Colonic mucosa (tissue), 4 donors: ENCODE data around the gene L3MBTL4. TPM values are rescaled to one million over a fixed set of nuclear protein-coding genes. Genes with fewer than 3 reads are reported as not detected.

ENCODE experiments used
- DNase-seq: peaks from one replicate; pipeline ENCODE4 v3.0.0-alpha.2; 2020
- H3K27ac ChIP-seq: fragments of 200-600 bp; one replicate; pipeline ENCODE4 v1.8.0; 2021
- H3K27me3 ChIP-seq: fragments of 200-600 bp; one replicate; pipeline ENCODE4 v1.8.0; 2021
- H3K36me3 ChIP-seq: fragments of 200-600 bp; one replicate; pipeline ENCODE4 v1.8.0; 2021
- H3K4me1 ChIP-seq: fragments of 200-600 bp; one replicate; pipeline ENCODE4 v1.8.0; 2021; ENCODE audit warnings: mild to moderate bottlenecking
- H3K4me3 ChIP-seq: fragments of 200-600 bp; one replicate; pipeline ENCODE4 v1.8.0; 2021
- H3K9ac ChIP-seq, 2 donors: one replicate each; pipeline ENCODE4 v1.7.0; 2013; ENCODE audit warnings: control low read depth in 2 of 2, low read depth in 2 of 2, low read length in 2 of 2
- H3K9me3 ChIP-seq: fragments of 200-600 bp; one replicate; pipeline ENCODE4 v1.8.0; 2021
- intact Hi-C: fragments of 100-400 bp; cut with DNase I; formaldehyde crosslinking; loops from one replicate; pipeline ENCODE4 v1.14.1; 2022
- total RNA-seq, 2 donors: library from RNA; stranded (reverse); fragmentation: NEBNext Ultra II Directional in 1 of 2; extraction: Animal tissue kit (Norgen Biotek cat#: 25700) in 1 of 2; gene quantifications; one replicate each; pipeline ENCODE4 v1.2.1, GENCODE V29; 2021
- TF ChIP-seq, protein P1 (sequence below): fragments of 200-600 bp; IDR thresholded peaks from one replicate; pipeline ENCODE4 v1.8.0; 2022; ENCODE audit warnings: antibody characterized with exemption, mild to moderate bottlenecking
- donor health status: healthy.
- donor health status: DM: no; HTN: no; CAD: no.
- donor health status: DM: no; HTN: no; CAD: no.

Gene L3MBTL4
- total RNA-seq, 2 donors from 2014 or later, result 3.5 to 3.8 TPM

DNA sequence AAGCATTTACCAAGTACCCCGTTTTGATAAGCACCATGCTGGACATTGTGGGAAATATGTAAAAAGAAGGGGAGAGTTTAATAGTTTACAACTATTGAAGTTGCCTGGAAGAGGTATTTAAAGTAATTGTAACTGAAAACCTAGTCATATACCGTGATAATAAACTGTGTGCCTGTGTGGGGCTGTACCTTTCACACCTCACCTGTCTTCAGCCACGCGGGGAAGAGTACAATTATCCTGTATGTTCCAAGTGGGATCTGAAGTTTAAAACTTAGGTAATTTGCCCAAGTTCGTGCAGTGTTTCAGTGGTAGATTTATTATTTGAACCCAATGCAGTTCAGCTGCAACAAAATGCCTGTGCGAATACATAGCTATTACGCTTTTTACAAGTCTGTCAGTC, 391.2 kb downstream of the L3MBTL4 start:
- Histone ChIP-seq H3K4me1 (no peaks in the 10 kb centered on the region), H3K27me3 (no peaks in the 10 kb centered on the region), H3K9ac (no peak overlapping the region), H3K4me3 (no peak overlapping the region), H3K9me3 (no peaks in the 10 kb centered on the region), H3K27ac (no peak overlapping the region), H3K36me3 (no peaks in the 10 kb centered on the region)
- TF ChIP-seq, protein P1, sequence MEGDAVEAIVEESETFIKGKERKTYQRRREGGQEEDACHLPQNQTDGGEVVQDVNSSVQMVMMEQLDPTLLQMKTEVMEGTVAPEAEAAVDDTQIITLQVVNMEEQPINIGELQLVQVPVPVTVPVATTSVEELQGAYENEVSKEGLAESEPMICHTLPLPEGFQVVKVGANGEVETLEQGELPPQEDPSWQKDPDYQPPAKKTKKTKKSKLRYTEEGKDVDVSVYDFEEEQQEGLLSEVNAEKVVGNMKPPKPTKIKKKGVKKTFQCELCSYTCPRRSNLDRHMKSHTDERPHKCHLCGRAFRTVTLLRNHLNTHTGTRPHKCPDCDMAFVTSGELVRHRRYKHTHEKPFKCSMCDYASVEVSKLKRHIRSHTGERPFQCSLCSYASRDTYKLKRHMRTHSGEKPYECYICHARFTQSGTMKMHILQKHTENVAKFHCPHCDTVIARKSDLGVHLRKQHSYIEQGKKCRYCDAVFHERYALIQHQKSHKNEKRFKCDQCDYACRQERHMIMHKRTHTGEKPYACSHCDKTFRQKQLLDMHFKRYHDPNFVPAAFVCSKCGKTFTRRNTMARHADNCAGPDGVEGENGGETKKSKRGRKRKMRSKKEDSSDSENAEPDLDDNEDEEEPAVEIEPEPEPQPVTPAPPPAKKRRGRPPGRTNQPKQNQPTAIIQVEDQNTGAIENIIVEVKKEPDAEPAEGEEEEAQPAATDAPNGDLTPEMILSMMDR, result no peak
- no peak for DNase-seq
- intact Hi-C loops, result no loop called here

DNA sequence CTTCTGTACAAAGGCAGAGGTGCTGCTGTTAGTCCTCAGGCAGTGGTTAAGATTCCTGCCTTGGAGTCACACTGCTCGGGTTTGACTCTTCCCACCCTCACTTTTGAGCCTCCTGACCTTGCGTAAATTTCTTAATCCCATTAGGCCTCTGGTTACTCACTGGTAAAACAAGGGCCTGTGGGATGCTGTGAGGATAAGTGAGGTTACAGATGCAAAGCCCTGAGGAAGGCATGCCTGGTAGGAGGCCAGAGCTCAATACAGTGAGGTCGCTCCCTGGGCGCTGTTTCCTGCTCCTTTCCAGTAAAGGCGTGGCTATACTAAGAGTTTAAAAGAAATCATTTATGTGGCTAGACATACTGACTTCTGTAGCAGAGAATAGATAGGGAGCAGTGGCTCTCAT, 391.9 kb downstream of the L3MBTL4 start:
- Histone ChIP-seq H3K9me3 (no peaks in the 10 kb centered on the region), H3K36me3 (no peaks in the 10 kb centered on the region), H3K27ac (no peak overlapping the region), H3K9ac (no peak overlapping the region), H3K4me1 (no peaks in the 10 kb centered on the region), H3K4me3 (no peak overlapping the region), H3K27me3 (no peaks in the 10 kb centered on the region)
- DNase-seq, result no peak
- intact Hi-C loops, result no loop called here
- TF ChIP-seq, protein P1, result no peak

DNA sequence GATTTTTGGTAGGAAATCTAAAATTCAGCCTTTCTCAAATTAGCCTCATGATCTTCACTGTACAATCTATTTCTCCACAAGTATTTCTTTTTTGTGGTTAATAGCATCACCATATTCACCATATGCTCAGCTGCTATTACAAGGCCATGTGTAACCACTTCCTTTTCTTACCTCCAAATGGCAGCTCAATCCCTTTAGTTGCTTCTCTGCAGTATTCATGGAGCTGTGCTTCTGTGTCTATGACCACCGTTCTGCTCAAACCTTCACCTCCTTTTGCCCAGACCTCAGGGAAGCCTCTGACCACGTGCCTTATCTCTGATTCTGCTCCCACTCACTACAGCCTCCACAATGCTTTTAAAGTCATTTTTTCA, 392.7 kb downstream of the L3MBTL4 start:
- no peaks in the 10 kb centered on the region for H3K9me3 ChIP-seq
- no peaks in the 10 kb centered on the region for H3K36me3 ChIP-seq
- H3K9ac ChIP-seq, result no peak overlapping the region
- intact Hi-C loops, result no loop called here
- TF ChIP-seq, protein P1, result no peak
- H3K27me3 ChIP-seq, result no peaks in the 10 kb centered on the region
- H3K27ac ChIP-seq, result no peak overlapping the region
- H3K4me1 ChIP-seq, result no peaks in the 10 kb centered on the region
- no peak for DNase-seq
- H3K4me3 ChIP-seq, result no peak overlapping the region

DNA sequence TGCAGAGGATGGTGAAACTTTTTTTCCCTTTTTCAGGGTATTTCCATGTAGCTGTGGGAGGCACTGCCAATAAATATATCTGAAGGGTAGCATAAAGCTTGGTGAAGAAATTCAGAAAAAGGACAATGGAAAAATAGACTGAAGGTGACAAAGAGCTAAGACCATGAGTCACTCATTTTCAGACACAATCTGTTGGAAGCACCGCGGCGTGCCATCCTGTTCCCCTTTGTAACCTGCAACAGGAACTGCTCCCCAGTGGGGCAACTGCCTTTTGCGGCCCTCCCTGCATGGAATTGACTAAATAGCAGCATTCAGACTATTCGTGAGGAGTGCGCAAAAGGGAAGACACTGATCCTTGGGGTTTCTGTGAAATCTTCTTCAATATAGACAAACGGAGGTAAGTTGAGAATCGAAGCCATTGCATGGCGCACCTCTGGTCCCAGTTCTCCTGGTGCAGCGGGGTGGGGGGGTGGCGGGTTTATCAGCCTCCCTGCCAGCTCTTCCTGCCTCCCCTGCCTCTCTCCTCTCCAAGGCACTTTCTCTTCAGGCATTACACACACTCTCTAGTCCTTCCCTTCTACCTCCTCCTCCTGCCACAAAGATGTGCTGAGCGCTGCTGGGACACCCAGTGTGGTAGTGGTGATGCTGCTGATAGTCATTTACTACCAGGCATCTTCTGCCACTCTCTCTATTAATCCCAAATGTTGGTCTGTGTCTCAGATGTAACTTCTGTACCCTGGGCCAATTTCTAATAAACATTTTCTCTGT, 393.2 kb downstream of the L3MBTL4 start:
- no peaks in the 10 kb centered on the region for H3K4me1 ChIP-seq
- H3K36me3 ChIP-seq, result no peaks in the 10 kb centered on the region
- H3K9ac ChIP-seq, result no peak overlapping the region
- H3K9me3 ChIP-seq, result no peaks in the 10 kb centered on the region
- intact Hi-C loops, result no loop called here
- no peak for DNase-seq
- H3K4me3 ChIP-seq, result no peak overlapping the region
- H3K27ac ChIP-seq, result no peak overlapping the region
- H3K27me3 ChIP-seq, result no peaks in the 10 kb centered on the region
- TF ChIP-seq, protein P1, result no peak

DNA sequence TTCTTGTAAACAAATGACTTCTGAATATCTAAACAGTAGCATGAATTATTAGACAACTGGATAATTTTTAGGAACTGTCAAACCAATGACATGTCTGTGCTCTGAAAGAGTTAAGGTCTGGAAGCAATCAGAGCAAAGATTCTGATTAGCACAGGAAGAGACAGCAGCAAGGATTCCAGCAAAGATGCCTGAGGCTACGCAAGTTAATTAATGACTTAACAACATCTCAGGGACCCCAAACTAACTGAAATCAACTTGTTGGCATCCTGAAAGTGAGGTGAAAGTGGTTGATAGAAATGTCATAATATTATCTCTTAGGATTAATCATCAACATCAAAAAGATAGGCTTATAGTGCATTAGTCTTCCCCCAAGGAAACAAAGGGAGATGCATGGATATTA, 396.0 kb downstream of the L3MBTL4 start:
- H3K27me3 ChIP-seq, result no peaks in the 10 kb centered on the region
- H3K4me1 ChIP-seq, result no peaks in the 10 kb centered on the region
- no peaks in the 10 kb centered on the region for H3K9me3 ChIP-seq
- no peak for DNase-seq
- no peak overlapping the region for H3K27ac ChIP-seq
- no peak overlapping the region for H3K4me3 ChIP-seq
- intact Hi-C loops, result no loop called here
- no peaks in the 10 kb centered on the region for H3K36me3 ChIP-seq
- H3K9ac ChIP-seq, result no peak overlapping the region
- TF ChIP-seq, protein P1, result no peak
